GM21528 (cell line): ENCODE results near the gene CRYBB1.

ENCODE experiments used
- ATAC-seq: cut with Tn5 transposase; IDR thresholded peaks from one replicate; pipeline ENCODE4 v1.9.1; 2021; ENCODE audit warnings: mild to moderate bottlenecking, moderate library complexity; ENCODE audit not compliant: unreplicated experiment, low FRiP score

The CRYBB1 gene

GRCh38 chr22:26559961-26560575 is 57.8 kb downstream of the CRYBB1 start:
- no peak for ATAC-seq

GRCh38 chr22:26558248-26558895 is 59.5 kb downstream of the CRYBB1 start:
- ATAC-seq, result no peak

DNA sequence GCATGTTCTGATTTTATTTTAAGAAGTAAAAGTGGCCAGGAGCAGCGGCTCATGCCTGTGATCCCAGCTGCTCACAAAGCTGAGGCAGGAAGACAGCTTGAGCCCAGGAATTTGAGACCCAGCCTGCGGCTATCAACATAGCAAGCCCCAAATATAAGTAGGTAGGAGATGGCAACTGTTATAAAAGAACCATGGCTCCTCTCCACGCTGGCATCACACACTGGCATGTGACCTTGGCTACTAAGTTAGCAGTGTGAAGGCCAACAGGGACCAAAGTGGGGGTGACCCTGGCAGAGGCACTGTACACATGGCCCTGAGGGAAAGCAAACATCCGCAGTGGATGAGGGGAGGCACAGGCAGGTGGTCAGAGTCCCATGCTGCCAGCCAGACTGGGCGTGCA is 60.9 kb downstream of the CRYBB1 start:
- ATAC-seq, result no peak

DNA sequence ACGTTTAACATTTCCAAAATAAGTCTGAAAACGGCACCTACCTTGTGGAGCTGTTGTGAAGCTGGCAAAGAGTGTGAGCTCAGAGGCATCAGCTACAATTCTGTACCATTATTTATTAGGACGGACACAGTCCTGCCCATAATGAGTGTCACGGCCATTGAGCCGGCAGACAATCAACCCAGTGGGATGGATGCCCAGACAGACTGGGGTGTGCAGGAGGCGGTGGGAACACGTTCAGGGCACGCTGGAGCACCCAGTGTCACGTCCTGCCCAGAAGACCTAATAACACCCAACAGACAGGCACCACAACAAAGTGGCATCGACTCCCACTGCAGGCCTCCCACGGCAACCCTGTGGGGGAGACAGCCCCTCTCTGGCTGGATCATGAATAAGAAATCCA is 62.3 kb downstream of the CRYBB1 start:
- no peak for ATAC-seq

- no peak for ATAC-seq
These were observed 62.9 kb downstream of the CRYBB1 start for GRCh38 chr22:26554956-26555355.

- no peak for ATAC-seq
These were observed 64.6 kb downstream of the CRYBB1 start for GRCh38 chr22:26553056-26553752.

GRCh38 chr22:26552466-26552865 is 65.4 kb downstream of the CRYBB1 start:
- ATAC-seq, result no peak

DNA sequence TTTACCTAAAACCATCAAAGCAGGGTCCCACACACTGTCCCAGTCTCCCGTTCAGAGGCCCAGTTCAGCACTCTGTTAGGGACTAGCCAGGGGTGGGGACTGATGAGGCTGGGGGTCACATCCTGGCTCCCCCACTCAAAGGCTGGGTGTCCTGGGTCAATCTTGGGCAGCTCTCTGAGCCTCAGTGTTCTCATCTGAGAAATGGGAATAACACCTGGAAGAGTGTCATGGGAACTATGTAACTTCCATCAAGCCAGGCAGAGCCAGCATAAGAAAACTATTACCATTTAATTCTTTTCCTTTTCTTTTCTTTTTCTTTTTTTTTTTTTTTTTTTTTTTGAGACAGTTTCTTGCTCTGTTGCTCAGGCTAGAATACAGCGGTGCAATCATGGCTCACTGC is 66.3 kb downstream of the CRYBB1 start:
- no peak for ATAC-seq

DNA sequence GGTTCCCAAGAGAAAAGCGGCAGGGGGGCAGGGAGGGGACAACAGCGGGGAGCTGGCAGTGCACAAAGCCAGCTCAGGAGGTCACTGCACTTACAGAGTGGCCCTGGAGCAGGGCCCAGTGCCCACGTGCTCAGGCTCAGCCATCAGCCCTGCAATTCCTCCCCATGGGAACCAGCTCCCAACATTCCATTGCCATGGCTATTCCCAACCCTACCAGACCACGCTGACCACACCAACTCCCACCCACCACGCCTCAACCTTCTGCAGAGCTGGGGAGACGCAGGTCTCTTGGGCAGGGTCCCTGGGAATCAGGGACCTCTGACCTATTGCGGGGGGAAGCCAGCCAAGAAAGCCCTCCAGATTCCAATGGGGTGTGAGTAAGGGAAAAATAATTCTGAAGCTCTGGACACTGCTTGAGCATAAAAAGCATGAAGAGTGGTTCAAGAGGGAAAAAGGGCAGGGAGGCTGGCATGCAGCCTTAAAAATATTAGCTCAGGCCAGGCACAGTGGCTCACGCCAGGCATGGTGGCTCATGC is 67.3 kb downstream of the CRYBB1 start:
- no peak for ATAC-seq

DNA sequence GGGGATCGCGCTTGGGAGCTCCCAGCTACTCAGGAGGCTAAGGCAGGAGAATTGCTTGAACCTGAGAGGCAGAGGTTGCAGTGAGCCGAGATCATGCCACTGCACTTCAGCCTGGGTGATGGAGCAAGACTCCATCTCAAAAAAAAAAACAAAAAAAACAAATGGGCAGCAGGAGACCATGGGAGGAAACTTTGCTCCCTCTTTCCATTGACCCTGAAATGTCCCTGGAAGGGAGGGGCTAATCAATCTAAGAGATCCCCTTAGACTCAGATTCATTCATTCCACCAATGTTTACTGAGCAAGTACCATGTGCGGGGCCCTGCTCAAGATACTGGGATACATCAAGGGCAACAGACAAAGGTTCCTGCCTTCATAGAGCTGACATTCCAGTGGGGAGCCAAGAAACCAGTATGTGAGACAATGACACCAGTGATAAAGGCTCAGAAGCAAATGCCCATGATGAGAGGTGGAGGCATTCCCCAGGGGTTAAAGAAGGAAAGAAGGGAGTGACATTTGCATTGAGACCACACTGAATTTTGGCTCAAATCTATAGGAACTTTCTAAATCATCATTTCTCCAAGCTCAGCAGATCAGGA is 67.8 kb downstream of the CRYBB1 start:
- ATAC-seq, result no peak
